Measurements from ENCODE around the gene THAP3. TPM values are rescaled to one million over a fixed set of nuclear protein-coding genes. Genes with fewer than 3 reads are reported as not detected.
A peak's percentile ranks its signal among the peaks of the same experiment; 100 is the strongest.

Gene THAP3
- total RNA-seq = 20.4 TPM

GRCh38 chr1:6624710-6625583 lies at the start of gene THAP3:
TSS of gene THAP3 (plus strand) at chr1:6624868. CDS start at chr1:6625219, 351 bp downstream.
- intact Hi-C loops (cut with DNase I) = no loop called here
- DNase-seq (ENCODE audit: low spot score) (peak; percentile 92), ATAC-seq (peak; percentile 93)

GRCh38 chr1:6577831-6578525 lies 46.7 kb upstream of the THAP3 start:
- ATAC-seq (no peak), DNase-seq (ENCODE audit: low spot score) (no peak)
- intact Hi-C loops (cut with DNase I) = no loop called here

GRCh38 chr1:6578624-6579373 lies 45.9 kb upstream of the THAP3 start:
- intact Hi-C loops (cut with DNase I) = no loop called here
- no peak for ATAC-seq
- DNase-seq (ENCODE audit: low spot score) = no peak

- intact Hi-C loops (cut with DNase I) = no loop called here
- ATAC-seq (peak; percentile 99), DNase-seq (ENCODE audit: low spot score) (peak; percentile 100)
Observed at GRCh38 chr1:6579374-6580118, 45.1 kb upstream of the THAP3 start, which contains the start of gene ZBTB48. TSS of gene ZBTB48 (plus strand) at chr1:6579994. CDS start at chr1:6580610, 616 bp downstream.

GRCh38 chr1:6580119-6580592 lies 44.5 kb upstream of the THAP3 start:
- DNase-seq (ENCODE audit: low spot score) = no peak
- no peak for ATAC-seq
- intact Hi-C loops (cut with DNase I) = no loop called here

GRCh38 chr1:6580593-6581409 lies 43.9 kb upstream of the THAP3 start:
- intact Hi-C loops (cut with DNase I) = no loop called here
- no peak for DNase-seq (ENCODE audit: low spot score)
- no peak for ATAC-seq

GRCh38 chr1:6581561-6582305 lies 42.9 kb upstream of the THAP3 start:
- ATAC-seq (no peak), DNase-seq (ENCODE audit: low spot score) (no peak)
- intact Hi-C loops (cut with DNase I) = no loop called here

- ATAC-seq (no peak), DNase-seq (ENCODE audit: low spot score) (no peak)
- intact Hi-C loops (cut with DNase I) = no loop called here
Observed at GRCh38 chr1:6582370-6582769, 42.3 kb upstream of the THAP3 start.

- intact Hi-C loops (cut with DNase I) = no loop called here
- DNase-seq (ENCODE audit: low spot score) = no peak
- no peak for ATAC-seq
Observed at GRCh38 chr1:6584126-6585080, 40.3 kb upstream of the THAP3 start.

- intact Hi-C loops (cut with DNase I) = no loop called here
- DNase-seq (ENCODE audit: low spot score) (no peak), ATAC-seq (no peak)
Observed at GRCh38 chr1:6585081-6585722, 39.5 kb upstream of the THAP3 start.

GRCh38 chr1:6585841-6586240 lies 38.8 kb upstream of the THAP3 start:
- no peak for DNase-seq (ENCODE audit: low spot score)
- intact Hi-C loops (cut with DNase I) = no loop called here
- ATAC-seq = no peak

- ATAC-seq (no peak), DNase-seq (ENCODE audit: low spot score) (no peak)
- intact Hi-C loops (cut with DNase I) = no loop called here
Observed at GRCh38 chr1:6586404-6586816, 38.3 kb upstream of the THAP3 start.

GRCh38 chr1:6587261-6588005 lies 37.2 kb upstream of the THAP3 start:
- DNase-seq (ENCODE audit: low spot score) = no peak
- intact Hi-C loops (cut with DNase I) = no loop called here
- ATAC-seq = no peak

GRCh38 chr1:6588128-6588892 lies 36.4 kb upstream of the THAP3 start:
- intact Hi-C loops (cut with DNase I) = no loop called here
- ATAC-seq (no peak), DNase-seq (ENCODE audit: low spot score) (no peak)
